Body of pancreas (tissue), 4 donors: ENCODE measurements around the gene RABL2A.

Experiments
- POLR2A ChIP-seq, 3 donors: fragments of 450-650 bp; IDR thresholded peaks; one replicate each; pipeline ENCODE4 v1.6.1; 2016; ENCODE audit warnings: antibody characterized with exemption in 3 of 3, mild to moderate bottlenecking in 2 of 3
- TF ChIP-seq, protein P1 (sequence below), 7 experiments: fragments of 450-650 bp in 4 of 7; fragments of 200-600 bp in 3 of 7; sonication (generic) in 3 of 7; IDR thresholded peaks; one replicate each; pipeline ENCODE4 v1.5.1; 2016 to 2019; ENCODE audit warnings: antibody characterized with exemption in 7 of 7

DNA sequence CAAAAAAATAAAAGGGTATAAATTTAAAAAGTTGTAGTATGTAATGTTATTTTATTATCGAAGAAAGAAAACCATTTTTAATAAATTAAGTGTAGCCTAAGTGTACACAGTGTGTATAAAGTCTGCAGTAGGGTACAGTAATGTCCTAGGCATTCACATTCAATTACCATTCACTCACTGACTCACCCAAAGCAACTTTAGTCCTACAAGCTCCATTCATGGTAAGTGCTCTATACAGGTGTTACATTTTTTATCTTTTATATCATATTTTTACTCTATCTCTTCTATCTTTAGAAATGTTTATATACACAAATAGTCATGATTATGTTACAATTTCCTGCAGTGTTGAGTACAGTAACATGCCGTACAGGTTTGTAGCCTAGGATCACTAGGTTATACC lies 59.5 kb downstream of the RABL2A start:
- TF ChIP-seq, protein P1, sequence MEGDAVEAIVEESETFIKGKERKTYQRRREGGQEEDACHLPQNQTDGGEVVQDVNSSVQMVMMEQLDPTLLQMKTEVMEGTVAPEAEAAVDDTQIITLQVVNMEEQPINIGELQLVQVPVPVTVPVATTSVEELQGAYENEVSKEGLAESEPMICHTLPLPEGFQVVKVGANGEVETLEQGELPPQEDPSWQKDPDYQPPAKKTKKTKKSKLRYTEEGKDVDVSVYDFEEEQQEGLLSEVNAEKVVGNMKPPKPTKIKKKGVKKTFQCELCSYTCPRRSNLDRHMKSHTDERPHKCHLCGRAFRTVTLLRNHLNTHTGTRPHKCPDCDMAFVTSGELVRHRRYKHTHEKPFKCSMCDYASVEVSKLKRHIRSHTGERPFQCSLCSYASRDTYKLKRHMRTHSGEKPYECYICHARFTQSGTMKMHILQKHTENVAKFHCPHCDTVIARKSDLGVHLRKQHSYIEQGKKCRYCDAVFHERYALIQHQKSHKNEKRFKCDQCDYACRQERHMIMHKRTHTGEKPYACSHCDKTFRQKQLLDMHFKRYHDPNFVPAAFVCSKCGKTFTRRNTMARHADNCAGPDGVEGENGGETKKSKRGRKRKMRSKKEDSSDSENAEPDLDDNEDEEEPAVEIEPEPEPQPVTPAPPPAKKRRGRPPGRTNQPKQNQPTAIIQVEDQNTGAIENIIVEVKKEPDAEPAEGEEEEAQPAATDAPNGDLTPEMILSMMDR (IDR thresholded peaks at IDR 0.05): no peak
- TF ChIP-seq POLR2A (IDR thresholded peaks at IDR 0.05): no peak
